Spleen (tissue), 7 donors: ENCODE data around the gene UBE2S.

Source experiments
- CTCF ChIP-seq, 11 experiments: fragments of 200-600 bp in 7 of 11; fragments of 450-650 bp in 4 of 11; sonication (generic) in 4 of 11; IDR thresholded peaks in 8 of 11; conservative IDR thresholded peaks in 3 of 11; 1 replicate in 7 of 11; 2 replicates in 4 of 11; pipeline versions ENCODE4 v1.4.0 to v1.8.0; 2016 to 2021; ENCODE audit warnings: antibody characterized with exemption in 11 of 11, inconsistent platforms in 4 of 11, mild to moderate bottlenecking in 1 of 11
- POLR2A ChIP-seq, 3 donors: fragments of 450-650 bp; IDR thresholded peaks; one replicate each; pipeline ENCODE4 v1.5.1; 2017; ENCODE audit warnings: antibody characterized with exemption in 3 of 3, mild to moderate bottlenecking in 1 of 3
- POLR2AphosphoS5 ChIP-seq, 3 donors: sonication (generic); formaldehyde crosslinking; IDR thresholded peaks; one replicate each; pipeline ENCODE4 v1.5.1; 2017; ENCODE audit warnings: antibody characterized with exemption in 3 of 3
- donor health status: DM: no; HTN: no; CAD: no; lungs with moderate emphysema.
- donor health status: DM: no; HTN: no; CAD: no.
- donor health status: DM: no; HTN: no; CAD: no.

DNA sequence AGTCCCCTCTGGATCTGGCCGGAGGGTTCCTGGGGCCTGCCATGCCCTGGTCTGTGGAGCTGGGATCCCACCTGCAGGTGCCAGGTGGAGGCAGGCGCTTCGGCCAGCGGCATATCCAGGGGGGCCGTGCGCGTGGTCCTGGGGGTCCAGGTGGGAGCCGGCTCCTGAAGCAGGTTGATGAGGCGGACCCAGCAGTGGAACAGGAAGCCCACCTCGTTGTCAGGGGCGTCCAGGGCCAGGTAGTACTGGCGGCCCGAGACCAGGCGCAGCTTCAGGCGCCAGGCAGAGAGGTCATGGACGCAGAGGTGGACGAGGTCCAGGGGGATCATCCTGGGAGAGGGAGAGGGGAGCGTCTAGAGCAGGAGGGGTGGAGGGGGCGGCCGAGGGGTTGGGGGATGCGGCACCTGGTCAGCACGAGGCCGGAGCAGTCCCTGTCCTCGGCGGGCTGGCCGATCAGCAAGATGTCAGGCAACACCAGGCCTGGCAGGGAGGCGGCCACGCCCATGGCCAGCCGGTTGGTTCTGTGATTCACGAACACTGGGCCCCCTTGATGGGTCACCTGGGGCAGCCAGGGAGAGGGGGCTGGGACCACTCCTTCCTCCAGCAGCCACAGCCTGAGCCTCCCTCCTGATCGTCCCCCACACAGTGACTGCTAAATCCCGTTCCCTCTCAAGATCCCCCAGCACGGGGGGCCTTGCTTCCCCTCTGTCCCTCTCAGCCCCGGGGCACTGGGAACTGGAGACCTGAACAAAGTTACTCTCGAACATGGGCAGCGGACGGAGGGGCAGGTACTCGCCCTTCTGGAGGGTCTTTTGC is 45.2 kb downstream of the UBE2S start:
- TF ChIP-seq CTCF (IDR thresholded peaks at IDR 0.05 in 8 of 11, conservative IDR thresholded peaks at IDR 0.05 in 3 of 11) (no peak), POLR2A (IDR thresholded peaks at IDR 0.05) (no peak), POLR2AphosphoS5 (IDR thresholded peaks at IDR 0.05) (no peak)
